ENCODE measurements around the gene CDC37L1. TPM values are rescaled to one million over a fixed set of nuclear protein-coding genes. Genes with fewer than 3 reads are reported as not detected.

CDC37L1 gene
- total and polyA plus RNA-seq, 2 of the 8 experiments (the other 6 are each of a cell fraction or from before 2014, with no cell fraction given), result 4.6 to 23.8 TPM

- H3K4me2 ChIP-seq (ENCODE audit: insufficient read depth in 1 of 2, low read depth in 2 of 2, low read length in 2 of 2), result no peak overlapping the region
- H2AK5ac ChIP-seq (ENCODE audit: low read depth, low read length), result no peak overlapping the region
- no peak overlapping the region for H3K27ac ChIP-seq (ENCODE audit: low read depth, low read length)
- H4K5ac ChIP-seq (ENCODE audit: insufficient read length, low read depth, low read length), result no peak overlapping the region
- no peak overlapping the region for H2BK120ac ChIP-seq (replicated peaks; ENCODE audit: low read depth, low read length)
- no peak overlapping the region for H3K18ac ChIP-seq (ENCODE audit: extremely low read depth, low read length)
- FAIRE-seq (no peak), DNase-seq (ENCODE audit: low read depth in 1 of 2, low spot score in 2 of 2) (no peak)
- H3K23ac ChIP-seq (ENCODE audit: insufficient read length), result no peak overlapping the region
- H3K23me2 ChIP-seq (ENCODE audit: low read depth, low read length), result peaks cover 4% of the 10 kb centered on the region; the same call in 1 of the 2 replicates
- H2BK5ac ChIP-seq (ENCODE audit: low read depth, low read length), result no peak overlapping the region
- H2BK12ac ChIP-seq (ENCODE audit: low read depth, low read length), result no peak overlapping the region
- no peaks in the 10 kb centered on the region for H3K79me2 ChIP-seq (ENCODE audit: control insufficient read depth in 1 of 2, insufficient read depth in 2 of 2, low read length in 2 of 2)
- no peaks in the 10 kb centered on the region for H4K20me1 ChIP-seq (replicated peaks in 1 of 2; ENCODE audit: control insufficient read depth in 1 of 2, insufficient read depth in 2 of 2, low read length in 2 of 2)
- TF ChIP-seq MAFK (IDR thresholded peaks at IDR 0.05; ENCODE audit: low read depth, low read length), result no peak
- WGBS, 2 experiments (ENCODE audit: extremely low coverage in 1 of 2, insufficient coverage in 1 of 2, insufficient read length in 1 of 2, insufficient replicate concordance in 2 of 2, low coverage in 1 of 2, low lambda C conversion rate in 2 of 2, missing lambda C conversion rate in 1 of 2), result 82% methylated on average over 4 of the region's 4 CpGs; no CpG with 5 or more reads in 1 of the 2 experiments
- H3K27me3 ChIP-seq (replicated peaks in 1 of 4; ENCODE audit: control insufficient read depth in 3 of 4, extremely low read depth in 1 of 4, insufficient read depth in 3 of 4, low read length in 3 of 4), result no peaks in the 10 kb centered on the region
- H2AFZ ChIP-seq (ENCODE audit: low read length), result 0 out of 2 replicates have a peak overlapping the region, but pooled peaks have one; percentile 13
- ChIA-PET POLR2A (ENCODE audit: partially characterized antibody) (interaction anchor here (0.7 to 2.1 kb wide), 3 partner anchors 9 to 135 kb away, joined by 3 to 5 read pairs (median 4); partner anchors contain the start of genes RCL1 and SPATA6L), CTCF (ENCODE audit: partially characterized antibody) (interaction anchor here (0.5 to 1.2 kb wide), 3 partner anchors 53 to 158 kb away, joined by 3 to 4 read pairs (median 3); no protein-coding TSS in a partner anchor)
- no peak overlapping the region for H3K14ac ChIP-seq (ENCODE audit: insufficient read length)
- no peak overlapping the region for H2BK20ac ChIP-seq (ENCODE audit: low read length)
- no peaks in the 10 kb centered on the region for H3K36me3 ChIP-seq (ENCODE audit: control insufficient read depth in 2 of 4, insufficient read depth in 4 of 4, low read length in 3 of 4)
- no peak overlapping the region for H3K4me3 ChIP-seq (ENCODE audit: extremely low read depth in 1 of 4, insufficient read depth in 2 of 4, low read depth in 3 of 4, low read length in 4 of 4)
- no peak overlapping the region for H3K4ac ChIP-seq (replicated peaks; ENCODE audit: insufficient read length, low read depth, low read length)
- no peak overlapping the region for H3K9ac ChIP-seq (replicated peaks in 1 of 4; ENCODE audit: extremely low read depth in 1 of 4, low read depth in 3 of 4, low read length in 3 of 4)
- peaks cover under 1% of the 10 kb centered on the region; the same call in 1 of the 2 replicates for H3K79me1 ChIP-seq (ENCODE audit: low read depth, low read length)
- H4K8ac ChIP-seq (ENCODE audit: extremely low read depth, insufficient read depth, low read length), result no peak overlapping the region
- H2BK15ac ChIP-seq (ENCODE audit: low read length), result no peak overlapping the region
- H4K91ac ChIP-seq (replicated peaks; ENCODE audit: insufficient read length, low read length), result no peak overlapping the region
- H3K9me3 ChIP-seq (ENCODE audit: insufficient read depth in 2 of 2, low read depth in 1 of 2, low read length in 1 of 2), result no peaks in the 10 kb centered on the region
- no peak overlapping the region for H3K56ac ChIP-seq (replicated peaks; ENCODE audit: insufficient read length, low read depth, low read length)
- peaks cover 0 to 4% (median 0%) of the 10 kb centered on the region in 4 experiments; a peak in 1 of 7 replicates for H3K4me1 ChIP-seq (replicated peaks in 1 of 4; ENCODE audit: control insufficient read depth in 3 of 4, insufficient read depth in 4 of 4, low read length in 3 of 4)
Observed at GRCh38 chr9:4657426-4658159, 21.8 kb upstream of the CDC37L1 start.
